Common myeloid progenitor, CD34-positive (primary cell): ENCODE data around the gene MEMO1.
"Not testable (repeated sequence)": the region's sequence is repeated elsewhere in the genome, so short reads cannot be mapped to it uniquely, and the experiment has no call there.

Source experiments
- CTCF ChIA-PET: fragments of 350-600 bp; sonication (Branson Sonifier 250); formaldehyde crosslinking; loops from one replicate; lab custom pipeline; 2021; ENCODE audit warnings: antibody characterized with exemption; lab: Charles Lee
- POLR2A ChIA-PET: fragments of 350-600 bp; sonication (Branson Sonifier 250); formaldehyde crosslinking; loops from one replicate; lab custom pipeline; 2021; ENCODE audit warnings: antibody characterized with exemption; lab: Charles Lee
- DNase-seq, 3 donors: peaks; one replicate each; pipeline versions ENCODE4 v3.0.0 to v3.0.0-alpha.2; 2013
- H3K27ac ChIP-seq, 2 experiments: 1 replicate in 1 of 2; 2 replicates in 1 of 2; pipeline ENCODE4 v1.7.0; 2013; ENCODE audit warnings: inconsistent platforms in 2 of 2, low read length in 2 of 2, mild to moderate bottlenecking in 2 of 2, low read depth in 1 of 2, moderate library complexity in 1 of 2; ENCODE audit not compliant: severe bottlenecking in 2 of 2, insufficient read depth in 1 of 2, poor library complexity in 1 of 2
- H3K27me3 ChIP-seq, 5 experiments: replicated peaks in 2 of 5; 1 replicate in 3 of 5; 2 replicates in 2 of 5; pipeline versions ENCODE4 v1.6.1 to v1.7.0; 2013; ENCODE audit warnings: low read length in 4 of 5, mild to moderate bottlenecking in 2 of 5, moderate library complexity in 2 of 5, inconsistent platforms in 1 of 5; ENCODE audit not compliant: insufficient read depth in 5 of 5, control insufficient read depth in 4 of 5
- H3K36me3 ChIP-seq, 4 experiments: 1 replicate in 2 of 4; 2 replicates in 2 of 4; pipeline versions ENCODE4 v1.6.1 to v1.7.0; 2013; ENCODE audit warnings: low read length in 3 of 4, control low read depth in 1 of 4, mild to moderate bottlenecking in 1 of 4; ENCODE audit not compliant: control insufficient read depth in 4 of 4, insufficient read depth in 4 of 4
- H3K4me1 ChIP-seq, 4 experiments: 1 replicate in 3 of 4; 2 replicates in 1 of 4; pipeline versions ENCODE4 v1.6.1 to v1.7.1; 2013; ENCODE audit warnings: low read length in 3 of 4, mild to moderate bottlenecking in 3 of 4, control low read depth in 1 of 4, inconsistent platforms in 1 of 4, moderate library complexity in 1 of 4; ENCODE audit not compliant: control insufficient read depth in 4 of 4, insufficient read depth in 4 of 4; ENCODE audit errors: control extremely low read depth in 1 of 4
- H3K4me3 ChIP-seq, 7 experiments: 1 replicate in 4 of 7; 2 replicates in 3 of 7; pipeline versions ENCODE4 v1.5.1 to v1.7.0; 2013; ENCODE audit warnings: mild to moderate bottlenecking in 7 of 7, low read length in 6 of 7, moderate library complexity in 6 of 7, inconsistent platforms in 2 of 7, low read depth in 2 of 7, control low read depth in 1 of 7; ENCODE audit not compliant: insufficient read depth in 4 of 7, control insufficient read depth in 1 of 7; ENCODE audit errors: extremely low read depth in 1 of 7
- H3K9me3 ChIP-seq, 5 experiments: 1 replicate in 4 of 5; 2 replicates in 1 of 5; pipeline versions ENCODE4 v1.6.1 to v1.7.1; 2013; ENCODE audit warnings: low read length in 4 of 5, mild to moderate bottlenecking in 2 of 5, inconsistent platforms in 1 of 5, low read depth in 1 of 5, moderate library complexity in 1 of 5; ENCODE audit not compliant: control insufficient read depth in 4 of 5, insufficient read depth in 2 of 5; ENCODE audit errors: control extremely low read depth in 1 of 5
- WGBS: methylation state at CpG from one replicate; pipeline ENCODE4 v1.1.5; 2013; ENCODE audit not compliant: insufficient coverage; 5-methylcytosine and 5-hydroxymethylcytosine counted together

Gene MEMO1

DNA sequence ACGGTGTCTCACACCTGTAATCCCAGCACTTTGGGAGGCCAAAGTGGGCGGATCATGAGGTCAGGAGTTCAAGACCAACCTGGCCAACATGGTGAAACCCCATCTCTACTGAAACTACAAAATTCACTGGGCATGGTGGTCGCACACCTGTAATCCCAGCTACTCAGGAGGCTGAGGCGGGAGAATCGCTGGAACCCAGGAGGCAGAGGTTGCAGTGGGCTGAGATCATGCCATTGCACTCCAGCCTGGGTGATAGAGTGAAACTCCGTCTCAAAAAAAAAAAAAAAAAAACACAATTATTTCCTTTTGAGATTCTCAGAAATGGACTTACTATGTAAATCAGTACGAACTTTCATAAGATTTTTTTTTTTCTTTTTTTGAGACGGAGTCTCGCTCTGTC, 57.7 kb downstream of the MEMO1 start:
- H3K4me1 ChIP-seq, DNase-seq, POLR2A ChIA-PET, CTCF ChIA-PET, H3K36me3 ChIP-seq, H3K4me3 ChIP-seq, H3K27ac ChIP-seq, H3K9me3 ChIP-seq, H3K27me3 ChIP-seq: not testable (repeated sequence)
- WGBS = 100% methylated on average over 5 of the region's 9 CpGs

DNA sequence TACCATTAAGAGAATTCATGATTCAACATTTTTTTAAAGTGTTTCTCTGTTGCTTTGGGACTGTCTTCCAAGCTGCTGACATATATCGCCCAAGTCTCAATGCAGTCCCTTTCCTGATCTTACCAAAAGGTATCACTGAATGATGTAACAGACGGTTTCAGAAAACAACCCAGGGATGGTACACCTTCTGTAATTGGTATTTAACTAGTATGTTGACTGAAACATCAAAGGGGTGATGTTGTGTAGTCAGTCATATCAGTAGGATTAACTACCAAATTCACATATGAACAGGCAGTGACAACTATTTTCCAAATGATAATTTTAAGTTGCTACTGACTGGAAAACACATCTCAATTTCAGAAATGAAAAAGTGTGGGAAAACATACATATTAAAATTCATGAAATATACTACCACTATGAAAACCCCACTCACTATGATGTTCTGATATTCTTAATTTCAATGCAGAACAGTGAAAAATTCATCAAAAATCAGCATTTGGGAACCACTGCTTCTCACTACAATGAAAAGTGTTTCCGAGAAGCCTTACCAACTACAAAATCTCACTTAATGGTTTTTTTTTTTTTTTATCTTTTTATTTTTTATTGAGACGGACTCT, 59.8 kb downstream of the MEMO1 start:
- Histone ChIP-seq H3K9me3 (no peaks in the 10 kb centered on the region), H3K36me3 (peaks cover 2 to 4% (median 2%) of the 10 kb centered on the region in 4 experiments), H3K27ac (no peak overlapping the region), H3K4me3 (no peak overlapping the region), H3K27me3 (no peaks in the 10 kb centered on the region), H3K4me1 (peaks cover 0 to 4% (median 2%) of the 10 kb centered on the region in 4 experiments)
- WGBS = no CpG with 5 or more reads among the region's 4 CpGs
- ChIA-PET CTCF (no interaction called here), POLR2A (no interaction called here)
- DNase-seq = no peak

DNA sequence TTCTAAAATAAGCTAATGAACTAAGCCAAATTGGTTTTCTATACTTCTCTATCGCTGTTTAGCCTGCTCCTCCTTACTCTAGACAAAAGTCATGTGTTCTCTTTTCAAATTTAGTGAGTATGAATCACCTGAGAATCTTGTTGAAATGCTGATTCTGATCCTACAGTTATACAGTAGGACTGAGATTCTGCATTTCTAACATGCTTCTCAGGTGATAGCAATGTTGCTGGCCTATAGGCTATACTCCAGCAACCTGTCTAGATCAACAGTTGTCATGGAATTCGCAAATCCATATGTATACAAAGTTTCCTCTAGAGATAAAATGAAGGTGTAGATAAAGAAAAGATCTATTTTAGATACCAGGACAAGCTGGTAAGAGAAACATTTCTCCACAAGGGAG, 62.9 kb downstream of the MEMO1 start:
- CTCF ChIA-PET = interaction anchor here (1.0 kb wide), 1 partner anchor 583 kb away, joined by 3 read pairs; no protein-coding TSS in a partner anchor
- Histone ChIP-seq H3K27me3 (no peaks in the 10 kb centered on the region), H3K4me3 (no peak overlapping the region), H3K9me3 (no peaks in the 10 kb centered on the region), H3K4me1 (peaks cover 0 to 4% (median under 1%) of the 10 kb centered on the region in 4 experiments), H3K27ac (no peak overlapping the region), H3K36me3 (peaks cover 0 to 4% (median 3%) of the 10 kb centered on the region in 4 experiments)
- no peak for DNase-seq
- WGBS = no CpG with 5 or more reads among the region's 2 CpGs
- POLR2A ChIA-PET = no interaction called here

DNA sequence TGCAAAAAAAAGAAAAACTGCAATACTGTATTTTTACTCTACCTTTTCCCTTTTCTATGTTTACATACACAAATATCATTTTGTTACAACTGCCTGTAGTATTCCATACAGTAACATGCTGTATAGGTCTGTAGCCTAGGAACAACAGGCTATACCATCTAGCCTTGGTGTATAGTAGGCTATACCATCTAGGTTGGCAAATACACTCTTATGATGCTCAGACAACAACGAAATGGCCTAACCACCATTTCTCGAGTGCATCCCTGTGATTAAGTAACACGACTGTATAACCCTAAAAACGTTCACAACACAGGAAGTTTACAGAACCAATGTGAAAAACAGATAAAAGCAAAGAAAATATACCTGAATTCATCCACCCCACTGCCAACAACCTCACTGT, 64.0 kb downstream of the MEMO1 start:
- Histone ChIP-seq H3K4me1 (peaks cover 0 to 4% (median under 1%) of the 10 kb centered on the region in 4 experiments), H3K27me3 (no peaks in the 10 kb centered on the region), H3K9me3 (no peaks in the 10 kb centered on the region), H3K27ac (no peak overlapping the region), H3K4me3 (no peak overlapping the region), H3K36me3 (peaks cover 4 to 8% (median 6%) of the 10 kb centered on the region in 4 experiments)
- no peak for DNase-seq
- ChIA-PET CTCF (no interaction called here), POLR2A (no interaction called here)
- WGBS = no CpG with 5 or more reads among the region's 4 CpGs

DNA sequence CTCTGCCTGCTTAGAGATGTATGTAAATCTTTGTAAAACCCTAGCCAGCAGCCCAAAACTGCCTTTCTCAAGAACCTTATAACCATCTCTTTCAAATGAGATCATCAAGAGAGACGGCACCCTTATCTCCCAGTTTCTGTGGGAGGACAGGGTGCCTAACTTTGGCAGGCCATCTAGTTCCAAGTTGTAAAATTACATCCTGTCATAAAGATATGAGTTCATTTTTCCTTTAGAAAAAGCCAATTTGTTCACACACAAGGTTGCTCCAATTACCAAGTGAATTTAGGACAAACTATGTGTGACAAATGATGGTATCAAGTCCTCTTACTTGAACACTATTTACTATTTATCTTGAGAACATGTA, 65.3 kb downstream of the MEMO1 start:
- ChIA-PET CTCF (no interaction called here), POLR2A (no interaction called here)
- no peak overlapping the region for H3K27ac ChIP-seq
- peaks cover 0 to 4% (median under 1%) of the 10 kb centered on the region in 4 experiments for H3K4me1 ChIP-seq
- no peaks in the 10 kb centered on the region for H3K27me3 ChIP-seq
- DNase-seq = no peak
- H3K36me3 ChIP-seq = peaks cover 4 to 14% (median 7%) of the 10 kb centered on the region in 4 experiments
- no peak overlapping the region for H3K4me3 ChIP-seq
- 100% methylated on average over 1 of the region's 1 CpG for whole genome bisulfite sequencing
- no peaks in the 10 kb centered on the region for H3K9me3 ChIP-seq

DNA sequence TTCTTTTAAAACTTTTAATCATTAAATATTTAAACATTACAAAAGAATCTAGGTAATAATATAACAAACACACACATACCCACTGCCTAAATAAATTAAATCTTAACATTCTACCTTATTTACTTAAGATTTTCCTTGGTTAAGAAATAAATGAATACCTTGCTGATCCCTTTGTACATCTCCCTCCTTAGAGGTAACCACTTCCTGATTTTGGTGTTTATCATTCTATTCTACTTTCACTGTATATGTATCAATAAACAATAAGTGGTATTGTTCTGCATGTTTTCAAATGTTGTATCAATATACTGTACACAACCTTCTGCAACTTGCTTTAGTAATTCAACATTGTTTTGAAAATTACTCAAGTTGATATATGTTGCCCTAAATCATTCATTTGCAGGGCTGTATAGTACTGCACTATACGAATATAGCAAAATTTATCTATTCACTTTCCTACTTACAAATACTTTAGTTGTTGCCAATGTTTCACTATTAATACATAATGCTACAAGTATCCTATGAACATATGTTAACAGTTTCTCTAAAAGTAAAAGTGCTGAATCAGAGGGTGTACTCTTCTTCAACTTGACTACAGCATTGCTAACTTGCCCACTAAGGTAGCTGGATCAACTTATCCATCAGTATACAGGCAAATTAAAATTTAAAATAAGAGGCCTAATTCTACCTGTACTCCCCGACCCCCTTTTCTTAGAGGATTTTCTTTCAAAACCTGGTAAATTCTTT, 65.8 kb downstream of the MEMO1 start:
- no peaks in the 10 kb centered on the region for H3K27me3 ChIP-seq
- H3K9me3 ChIP-seq = no peaks in the 10 kb centered on the region
- ChIA-PET POLR2A (no interaction called here), CTCF (no interaction called here)
- H3K36me3 ChIP-seq = peaks cover 4 to 16% (median 7%) of the 10 kb centered on the region in 4 experiments
- no peak overlapping the region for H3K4me3 ChIP-seq
- H3K27ac ChIP-seq = no peak overlapping the region
- WGBS = 88% methylated on average over 1 of the region's 2 CpGs
- DNase-seq = no peak
- H3K4me1 ChIP-seq = peaks cover 0 to 4% (median under 1%) of the 10 kb centered on the region in 4 experiments

DNA sequence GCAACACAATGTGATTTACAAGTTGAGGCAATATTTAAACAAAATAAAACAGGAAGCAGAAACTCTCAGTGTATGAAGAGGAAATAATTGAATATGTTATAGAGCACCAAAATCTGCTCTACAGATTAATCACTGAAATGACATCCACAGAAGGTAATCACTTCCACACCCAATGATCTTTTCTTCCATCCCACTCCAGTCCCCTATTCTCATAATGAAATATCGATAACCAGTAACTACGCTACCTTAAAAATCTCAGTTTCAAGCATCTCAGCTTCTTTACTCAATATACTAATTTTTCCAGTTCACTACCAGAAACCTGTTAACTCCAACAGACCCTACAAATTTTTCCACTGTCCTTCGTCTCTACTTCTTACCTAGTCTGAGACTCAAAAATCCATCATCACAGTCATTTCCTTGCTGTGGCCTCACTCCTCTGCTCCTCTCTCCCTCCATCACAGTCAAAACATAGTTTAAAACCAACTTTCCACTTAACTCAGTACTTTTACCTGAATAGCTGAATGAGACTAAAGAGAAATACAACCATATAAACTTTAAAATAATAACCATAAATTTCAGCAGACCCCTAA, 67.1 kb downstream of the MEMO1 start:
- Histone ChIP-seq H3K36me3 (peaks cover 4 to 16% (median 7%) of the 10 kb centered on the region in 4 experiments), H3K27me3 (no peaks in the 10 kb centered on the region), H3K9me3 (no peaks in the 10 kb centered on the region), H3K4me1 (peaks cover 0 to 4% (median under 1%) of the 10 kb centered on the region in 4 experiments), H3K4me3 (no peak overlapping the region), H3K27ac (no peak overlapping the region)
- DNase-seq = no peak
- POLR2A ChIA-PET = no interaction called here
- 100% methylated on average over 3 of the region's 3 CpGs for WGBS
- CTCF ChIA-PET = no interaction called here
